NCI-H2107 (cell line): ENCODE data around the gene ASPHD2.

ENCODE experiments used
- DNase-seq: peaks from one replicate; lab custom pipeline; 2025; lab: John Stamatoyannopoulos, UW

Gene ASPHD2

DNA sequence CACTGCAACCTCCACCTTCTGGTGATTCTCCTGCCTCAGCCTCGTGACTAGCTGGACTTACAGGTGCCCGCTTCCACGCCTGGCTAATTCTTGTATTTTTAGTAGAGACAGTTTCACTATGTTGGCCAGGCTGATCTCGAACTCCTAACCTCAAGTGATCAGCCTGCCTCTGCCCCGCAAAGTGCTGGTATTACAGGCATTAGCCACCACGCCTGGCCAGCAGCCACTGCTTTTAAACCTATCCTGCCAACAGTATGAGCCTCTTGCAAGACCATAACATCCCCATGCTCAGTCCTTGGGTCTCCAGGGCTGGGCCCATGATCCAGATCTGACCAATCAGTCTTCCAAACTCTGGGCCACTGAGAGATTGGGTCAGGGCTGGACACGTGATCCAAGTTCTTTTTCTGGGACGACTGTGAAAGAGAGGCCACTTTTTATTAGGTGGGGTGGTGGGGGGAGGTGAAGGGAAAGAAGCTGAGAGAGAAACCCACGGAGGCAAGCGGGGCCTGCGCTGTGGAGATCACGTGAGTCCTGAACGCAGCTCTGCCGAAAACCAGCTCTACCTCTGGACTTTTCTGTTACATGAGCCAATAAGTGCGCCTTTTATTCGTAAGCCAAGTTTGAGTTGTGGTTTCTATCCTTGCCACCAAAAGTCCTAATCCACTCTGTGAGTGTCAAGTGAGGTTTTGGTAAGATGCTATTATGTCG lies 17.9 kb downstream of the ASPHD2 start:
- DNase-seq, result no peak

DNA sequence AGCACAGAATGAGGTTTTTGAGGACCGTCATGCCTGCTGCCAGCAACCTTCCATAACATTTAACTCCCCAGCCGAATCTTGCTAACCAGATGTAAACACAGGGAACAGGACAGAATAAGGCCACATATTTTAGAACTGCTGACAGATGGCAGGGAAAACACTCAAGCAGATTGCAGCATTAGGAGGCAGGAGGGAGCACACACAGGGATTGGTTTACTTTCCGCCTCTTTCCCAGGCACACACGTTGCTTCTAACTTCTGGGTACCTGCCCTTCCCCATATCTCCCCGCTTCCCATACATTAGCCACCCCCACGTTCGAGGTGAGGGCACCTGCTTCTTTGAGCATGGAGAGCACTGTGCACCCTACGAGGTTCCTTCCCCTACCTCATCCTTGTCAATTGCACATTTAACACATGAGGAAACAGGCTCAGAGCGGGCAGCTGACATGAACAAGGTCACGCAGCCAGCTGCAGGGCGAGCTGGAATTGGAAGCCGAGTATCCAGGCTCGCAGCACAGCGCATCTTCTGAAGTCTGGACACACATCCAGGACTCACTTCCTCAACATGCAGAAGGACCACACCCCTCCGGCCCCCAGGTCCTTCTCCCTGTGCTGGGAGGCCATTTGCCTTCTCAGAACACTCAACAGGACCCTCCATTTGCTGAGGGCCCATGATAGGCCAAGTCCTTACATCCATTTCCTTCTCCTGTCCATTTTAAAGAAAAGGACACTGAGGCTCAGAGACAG lies 18.7 kb downstream of the ASPHD2 start:
- DNase-seq, result no peak

DNA sequence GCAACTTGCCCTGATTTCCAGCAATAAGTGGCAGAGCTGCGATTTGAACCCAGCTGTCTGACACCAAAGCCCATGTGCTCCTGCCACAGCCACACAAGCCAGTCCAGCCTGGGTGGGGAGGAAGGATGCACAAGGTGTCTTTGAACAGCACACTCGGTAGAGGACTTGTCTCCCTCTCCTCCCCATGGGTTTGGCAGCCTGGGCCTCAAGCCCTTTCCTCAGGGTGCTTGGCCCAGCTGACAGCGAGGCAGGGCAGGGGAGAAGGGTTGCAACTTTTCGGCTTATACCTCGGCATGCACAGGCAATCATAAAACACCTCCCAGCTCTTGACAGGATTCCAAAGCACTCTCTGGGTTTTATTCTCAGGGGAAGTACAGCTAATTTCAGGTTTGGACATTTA lies 19.3 kb downstream of the ASPHD2 start:
- DNase-seq, result no peak

GRCh38 chr22:26448941-26449340 lies 19.9 kb downstream of the ASPHD2 start:
- DNase-seq, result no peak

DNA sequence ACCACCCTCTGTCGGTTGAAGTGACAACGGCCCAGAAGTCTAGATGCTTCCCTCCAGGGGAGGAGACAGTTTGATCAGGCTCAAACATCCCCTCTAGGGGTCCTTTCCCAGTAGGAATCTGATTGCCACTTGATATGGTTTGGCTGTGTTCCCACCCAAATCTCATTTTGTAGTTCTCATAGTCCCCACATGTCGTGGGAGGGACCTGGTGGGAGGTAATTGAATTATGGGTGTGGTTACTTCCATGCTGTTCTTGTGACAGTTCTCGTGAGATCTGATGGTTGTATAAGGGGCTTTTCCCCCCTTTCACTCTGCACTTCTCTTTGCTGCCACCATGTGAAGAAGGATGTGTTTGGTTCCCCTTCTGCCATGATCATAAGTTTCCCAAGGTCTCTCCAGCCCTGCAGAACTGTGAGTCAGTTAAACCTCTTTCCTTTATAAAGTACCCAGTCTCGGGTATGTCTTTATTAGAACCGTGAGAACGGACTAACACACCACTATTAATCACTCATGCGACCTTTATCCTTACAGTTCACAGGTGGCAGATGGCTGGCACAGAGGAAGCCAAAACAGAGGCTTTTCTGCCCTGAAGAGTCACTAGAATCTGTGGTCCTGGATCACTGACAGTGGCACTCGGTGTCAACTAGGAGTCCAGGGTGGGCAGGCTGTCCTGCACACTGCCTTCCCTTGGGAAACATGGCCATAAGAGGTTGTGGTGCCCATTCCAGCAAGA lies 21.6 kb downstream of the ASPHD2 start:
- DNase-seq, result no peak

GRCh38 chr22:26452236-26453016 lies 23.4 kb downstream of the ASPHD2 start:
- no peak for DNase-seq

- no peak for DNase-seq
These were observed 24.2 kb downstream of the ASPHD2 start for GRCh38 chr22:26453216-26453615.

GRCh38 chr22:26453812-26454500 lies 24.9 kb downstream of the ASPHD2 start:
- no peak for DNase-seq

DNA sequence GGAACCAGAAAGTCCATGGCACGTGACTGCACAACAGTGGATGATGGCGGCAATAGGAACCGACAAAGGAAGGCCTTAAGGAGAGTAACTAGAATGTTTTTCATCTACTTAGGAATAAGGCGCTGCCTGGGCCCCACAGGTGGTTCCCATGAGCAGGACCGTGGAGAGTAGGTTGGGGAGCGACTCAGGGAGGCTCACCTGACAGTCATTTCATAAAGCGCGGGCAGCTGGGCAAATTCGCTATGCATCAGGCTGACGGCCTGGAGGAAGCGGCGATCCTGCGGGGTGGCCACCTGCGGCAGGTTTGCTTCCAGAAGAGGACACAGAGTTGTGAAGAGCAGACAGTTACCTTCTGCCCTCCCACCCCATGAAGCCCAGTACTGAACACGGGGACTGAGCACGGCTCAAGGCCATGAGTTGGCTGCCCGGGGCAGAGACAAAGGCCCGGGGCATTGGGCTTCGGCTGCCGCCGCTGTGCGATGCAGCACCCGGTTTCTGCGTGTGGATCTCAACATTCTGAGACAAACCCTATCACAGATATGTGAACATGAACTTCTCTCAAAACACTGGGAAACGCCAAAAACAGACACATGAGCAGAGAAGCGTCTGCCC lies 28.7 kb downstream of the ASPHD2 start:
- no peak for DNase-seq

DNA sequence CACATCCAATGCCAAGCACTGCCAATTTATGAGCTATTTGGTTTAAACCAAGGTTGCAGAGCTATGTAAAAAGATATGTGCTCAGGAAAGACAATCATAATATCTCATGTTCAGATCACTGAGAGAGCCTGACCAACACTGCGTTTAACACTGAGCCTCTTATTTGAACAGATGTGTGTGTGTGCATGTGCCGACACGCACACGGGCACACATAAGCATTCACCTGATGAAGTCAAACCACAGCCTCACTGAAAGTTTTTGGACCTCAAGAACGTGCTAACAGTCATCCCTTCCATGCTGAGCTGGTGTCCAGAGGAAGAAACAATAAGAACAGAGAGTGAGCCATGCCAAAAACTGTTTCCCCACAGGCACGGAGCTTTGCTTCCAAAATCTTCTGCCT lies 31.1 kb downstream of the ASPHD2 start:
- DNase-seq, result no peak

- no peak for DNase-seq
These were observed 32.2 kb downstream of the ASPHD2 start for GRCh38 chr22:26461188-26461810.

DNA sequence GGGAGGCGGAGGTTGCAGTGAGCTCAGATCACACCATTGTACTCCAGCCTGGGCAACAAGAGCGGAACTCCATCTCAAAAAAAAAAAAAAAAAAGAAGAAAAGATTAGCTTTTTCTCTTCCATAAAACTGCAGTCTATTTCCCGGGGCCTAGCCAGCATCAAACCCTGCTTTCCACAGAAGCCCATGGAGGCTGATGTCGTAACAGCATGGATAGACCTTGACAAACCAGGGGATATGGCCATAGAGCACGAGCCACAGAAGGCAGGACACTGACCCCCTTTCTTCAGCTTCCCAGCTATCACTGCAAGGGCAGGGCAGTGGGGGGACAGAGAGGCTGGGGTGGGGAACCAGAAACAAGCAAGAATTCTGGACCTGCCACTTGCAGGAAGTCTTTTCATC lies 33.0 kb downstream of the ASPHD2 start:
- no peak for DNase-seq

GRCh38 chr22:26462641-26463040 lies 33.6 kb downstream of the ASPHD2 start:
- no peak for DNase-seq

DNA sequence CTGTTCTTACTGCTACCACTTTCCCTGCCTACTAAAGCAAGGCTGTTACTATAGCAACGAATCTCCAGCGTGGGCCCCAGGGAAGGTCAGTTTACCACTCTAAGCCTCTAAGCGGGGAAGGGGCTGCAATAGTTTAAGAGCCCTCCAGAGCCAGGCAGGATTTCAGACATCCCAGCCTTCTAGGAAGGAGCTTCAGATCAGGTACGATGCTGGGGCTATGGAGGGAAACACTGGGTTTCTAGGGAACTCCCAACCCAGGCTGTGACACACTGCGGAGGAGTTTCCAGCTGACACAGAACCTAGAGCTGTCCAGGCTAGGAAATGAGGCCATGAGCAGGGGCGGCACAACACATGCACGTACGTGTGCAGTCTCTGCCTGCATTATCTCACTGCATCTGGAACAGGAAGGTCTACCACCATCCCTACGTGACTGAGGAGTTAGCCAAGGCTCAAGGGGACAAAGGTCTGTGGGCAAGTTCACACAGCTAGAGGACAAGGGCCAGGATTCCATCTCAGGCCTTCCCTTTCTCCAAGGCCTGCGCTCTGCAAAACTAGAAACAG lies 34.1 kb downstream of the ASPHD2 start:
- DNase-seq, result no peak

- no peak for DNase-seq
These were observed 34.6 kb downstream of the ASPHD2 start for GRCh38 chr22:26463688-26464087.

DNA sequence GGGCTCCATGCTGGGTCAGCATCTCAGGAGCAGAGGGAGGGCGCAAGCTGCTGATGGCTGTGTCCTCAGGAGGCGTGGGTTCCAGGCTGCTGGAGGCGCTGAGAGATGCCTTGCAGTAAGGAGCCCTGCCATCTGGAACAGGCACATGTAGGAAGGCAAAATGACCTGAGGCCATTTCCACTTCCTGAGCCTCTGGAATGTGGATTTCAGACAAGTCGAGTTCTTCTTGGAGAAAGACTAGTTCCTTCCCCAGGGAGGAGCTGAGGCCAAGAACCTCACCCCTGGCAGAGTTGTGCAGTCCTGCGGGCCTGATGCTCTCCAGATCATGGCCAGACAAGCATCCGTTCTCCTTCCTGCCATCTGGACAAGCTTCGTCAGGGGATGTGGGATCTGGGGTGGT lies 35.3 kb downstream of the ASPHD2 start:
- DNase-seq, result no peak

DNA sequence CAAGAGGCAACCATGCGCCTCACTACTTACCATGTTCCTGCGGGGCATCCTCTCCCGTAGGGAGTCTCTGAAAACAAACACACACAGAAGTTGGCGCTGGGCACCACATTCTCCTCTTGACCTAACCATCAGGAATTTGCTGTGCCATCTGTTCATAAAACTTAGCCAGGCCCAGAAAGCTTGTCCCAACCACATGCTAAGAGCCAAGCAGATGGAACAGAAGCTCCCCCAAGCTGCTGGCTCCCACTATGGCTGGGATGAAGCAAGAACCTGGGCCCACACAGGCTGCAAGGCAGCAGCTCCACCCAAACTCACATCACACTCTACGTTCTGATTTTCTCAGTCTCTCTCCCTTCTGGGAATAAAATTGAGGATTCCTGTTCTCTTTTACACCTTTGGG lies 37.1 kb downstream of the ASPHD2 start:
- no peak for DNase-seq

DNA sequence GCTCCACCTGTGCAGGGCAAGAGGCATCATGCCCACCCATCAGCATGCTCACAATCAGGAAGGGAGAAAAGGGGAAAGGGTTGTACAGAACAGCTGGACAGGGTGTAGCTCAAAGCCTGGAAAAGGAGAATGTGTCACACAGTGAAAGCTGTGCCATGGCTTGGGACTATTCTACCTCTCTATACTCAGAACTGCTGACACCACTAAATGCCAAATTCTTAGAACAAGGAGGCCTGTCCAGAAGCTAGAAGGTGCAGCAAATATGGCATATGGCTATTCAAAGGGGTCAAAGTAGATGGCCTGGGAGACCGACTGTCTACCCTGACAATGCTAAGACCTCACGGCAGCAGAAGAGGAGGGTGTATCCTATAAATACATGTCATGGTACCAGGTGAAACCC lies 41.7 kb downstream of the ASPHD2 start:
- no peak for DNase-seq

- DNase-seq, result no peak
These were observed 42.5 kb downstream of the ASPHD2 start for GRCh38 chr22:26471522-26471921.

GRCh38 chr22:26474682-26475081 lies 45.6 kb downstream of the ASPHD2 start:
- no peak for DNase-seq
